ENCODE results near the gene GRID1. TPM values are rescaled to one million over a fixed set of nuclear protein-coding genes. Genes with fewer than 3 reads are reported as not detected.

Gene GRID1
- total RNA-seq, 1 experiment from 2014 or later: 0.37 TPM

GRCh38 chr10:85666102-85666501 lies 700.5 kb downstream of the GRID1 start (continued):
- TF ChIP-seq, protein P1, sequence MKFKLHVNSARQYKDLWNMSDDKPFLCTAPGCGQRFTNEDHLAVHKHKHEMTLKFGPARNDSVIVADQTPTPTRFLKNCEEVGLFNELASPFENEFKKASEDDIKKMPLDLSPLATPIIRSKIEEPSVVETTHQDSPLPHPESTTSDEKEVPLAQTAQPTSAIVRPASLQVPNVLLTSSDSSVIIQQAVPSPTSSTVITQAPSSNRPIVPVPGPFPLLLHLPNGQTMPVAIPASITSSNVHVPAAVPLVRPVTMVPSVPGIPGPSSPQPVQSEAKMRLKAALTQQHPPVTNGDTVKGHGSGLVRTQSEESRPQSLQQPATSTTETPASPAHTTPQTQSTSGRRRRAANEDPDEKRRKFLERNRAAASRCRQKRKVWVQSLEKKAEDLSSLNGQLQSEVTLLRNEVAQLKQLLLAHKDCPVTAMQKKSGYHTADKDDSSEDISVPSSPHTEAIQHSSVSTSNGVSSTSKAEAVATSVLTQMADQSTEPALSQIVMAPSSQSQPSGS (CRISPR knock-in tag; IDR thresholded peaks at IDR 0.05; ENCODE audit: borderline replicate concordance, low read depth): no peak
- TF ChIP-seq ESRRA (CRISPR knock-in tag; IDR thresholded peaks at IDR 0.05; ENCODE audit: borderline replicate concordance): no peak
- no peak for TF ChIP-seq JAZF1 (CRISPR knock-in tag; IDR thresholded peaks at IDR 0.05)
- TF ChIP-seq TEAD1 (CRISPR knock-in tag; IDR thresholded peaks at IDR 0.05): no peak
- TF ChIP-seq, protein P2, sequence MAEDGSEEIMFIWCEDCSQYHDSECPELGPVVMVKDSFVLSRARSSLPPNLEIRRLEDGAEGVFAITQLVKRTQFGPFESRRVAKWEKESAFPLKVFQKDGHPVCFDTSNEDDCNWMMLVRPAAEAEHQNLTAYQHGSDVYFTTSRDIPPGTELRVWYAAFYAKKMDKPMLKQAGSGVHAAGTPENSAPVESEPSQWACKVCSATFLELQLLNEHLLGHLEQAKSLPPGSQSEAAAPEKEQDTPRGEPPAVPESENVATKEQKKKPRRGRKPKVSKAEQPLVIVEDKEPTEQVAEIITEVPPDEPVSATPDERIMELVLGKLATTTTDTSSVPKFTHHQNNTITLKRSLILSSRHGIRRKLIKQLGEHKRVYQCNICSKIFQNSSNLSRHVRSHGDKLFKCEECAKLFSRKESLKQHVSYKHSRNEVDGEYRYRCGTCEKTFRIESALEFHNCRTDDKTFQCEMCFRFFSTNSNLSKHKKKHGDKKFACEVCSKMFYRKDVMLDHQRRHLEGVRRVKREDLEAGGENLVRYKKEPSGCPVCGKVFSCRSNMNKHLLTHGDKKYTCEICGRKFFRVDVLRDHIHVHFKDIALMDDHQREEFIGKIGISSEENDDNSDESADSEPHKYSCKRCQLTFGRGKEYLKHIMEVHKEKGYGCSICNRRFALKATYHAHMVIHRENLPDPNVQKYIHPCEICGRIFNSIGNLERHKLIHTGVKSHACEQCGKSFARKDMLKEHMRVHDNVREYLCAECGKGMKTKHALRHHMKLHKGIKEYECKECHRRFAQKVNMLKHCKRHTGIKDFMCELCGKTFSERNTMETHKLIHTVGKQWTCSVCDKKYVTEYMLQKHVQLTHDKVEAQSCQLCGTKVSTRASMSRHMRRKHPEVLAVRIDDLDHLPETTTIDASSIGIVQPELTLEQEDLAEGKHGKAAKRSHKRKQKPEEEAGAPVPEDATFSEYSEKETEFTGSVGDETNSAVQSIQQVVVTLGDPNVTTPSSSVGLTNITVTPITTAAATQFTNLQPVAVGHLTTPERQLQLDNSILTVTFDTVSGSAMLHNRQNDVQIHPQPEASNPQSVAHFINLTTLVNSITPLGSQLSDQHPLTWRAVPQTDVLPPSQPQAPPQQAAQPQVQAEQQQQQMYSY (CRISPR knock-in tag; IDR thresholded peaks at IDR 0.05): no peak
- no peak for TF ChIP-seq FOXP1 (CRISPR knock-in tag; IDR thresholded peaks at IDR 0.05; ENCODE audit: borderline replicate concordance)
- TF ChIP-seq PRRX2 (CRISPR knock-in tag; IDR thresholded peaks at IDR 0.05): no peak
- TF ChIP-seq MYBL2 (CRISPR knock-in tag; IDR thresholded peaks at IDR 0.05): no peak

DNA sequence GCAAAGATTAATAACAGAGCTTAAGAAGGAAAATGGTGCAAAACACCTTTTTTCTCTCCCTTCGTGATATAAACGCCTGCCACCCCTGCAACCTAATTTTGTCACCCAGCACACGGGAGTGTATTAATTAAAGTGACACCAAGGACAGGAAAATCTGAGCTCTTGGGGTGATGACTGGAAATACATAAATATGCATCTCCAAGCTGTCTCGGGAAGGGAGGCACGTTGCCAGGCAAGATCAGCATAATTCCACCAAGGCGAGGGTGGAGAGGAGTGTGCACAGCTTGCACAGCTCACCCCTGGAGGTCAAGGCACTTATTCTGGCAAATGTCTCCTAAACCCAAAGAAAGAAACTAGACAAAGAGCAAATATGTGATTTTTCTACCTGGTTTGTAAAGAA lies 700.9 kb downstream of the GRID1 start:
- Mint-ChIP-seq H3K4me1 (peaks cover 16% of the 10 kb centered on the region), H3K9me3 (peaks cover 10% of the 10 kb centered on the region), H3K36me3 (no peaks in the 10 kb centered on the region), H3K27ac (no peak overlapping the region), H3K4me3 (no peak overlapping the region), H3K27me3 (ENCODE audit: low read depth) (no peaks in the 10 kb centered on the region)
- DNase-seq (ENCODE audit: low spot score) (no peak), ATAC-seq (no peak)
- TF ChIP-seq OVOL2 (CRISPR knock-in tag; IDR thresholded peaks at IDR 0.05; ENCODE audit: borderline replicate concordance): no peak
- TF ChIP-seq CBFB (CRISPR knock-in tag; IDR thresholded peaks at IDR 0.05; ENCODE audit: low read depth): no peak
- TF ChIP-seq SMAD4 (CRISPR knock-in tag; IDR thresholded peaks at IDR 0.05): no peak
- TF ChIP-seq, protein P3, sequence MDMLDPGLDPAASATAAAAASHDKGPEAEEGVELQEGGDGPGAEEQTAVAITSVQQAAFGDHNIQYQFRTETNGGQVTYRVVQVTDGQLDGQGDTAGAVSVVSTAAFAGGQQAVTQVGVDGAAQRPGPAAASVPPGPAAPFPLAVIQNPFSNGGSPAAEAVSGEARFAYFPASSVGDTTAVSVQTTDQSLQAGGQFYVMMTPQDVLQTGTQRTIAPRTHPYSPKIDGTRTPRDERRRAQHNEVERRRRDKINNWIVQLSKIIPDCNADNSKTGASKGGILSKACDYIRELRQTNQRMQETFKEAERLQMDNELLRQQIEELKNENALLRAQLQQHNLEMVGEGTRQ (CRISPR knock-in tag; IDR thresholded peaks at IDR 0.05): no peak
- TF ChIP-seq NFYB (CRISPR knock-in tag; conservative IDR thresholded peaks at IDR 0.05; ENCODE audit: low read depth): no peak
- no peak for TF ChIP-seq TEAD1 (CRISPR knock-in tag; IDR thresholded peaks at IDR 0.05)
- ChIA-PET CTCF (no interaction called here), POLR2A (no interaction called here)

GRCh38 chr10:85665078-85665477 lies 701.5 kb downstream of the GRID1 start:
- Mint-ChIP-seq H3K4me3 (no peak overlapping the region), H3K36me3 (no peaks in the 10 kb centered on the region), H3K27me3 (ENCODE audit: low read depth) (no peaks in the 10 kb centered on the region), H3K27ac (no peak overlapping the region), H3K9me3 (peaks cover 8% of the 10 kb centered on the region), H3K4me1 (peaks cover 16% of the 10 kb centered on the region)
- no peak for ATAC-seq
- no peak for DNase-seq (ENCODE audit: low spot score)
- CTCF ChIA-PET: no interaction called here
- TF ChIP-seq ZNF396 (CRISPR knock-in tag; IDR thresholded peaks at IDR 0.05; ENCODE audit: borderline replicate concordance) (no peak), TP53 (CRISPR knock-in tag; IDR thresholded peaks at IDR 0.05) (no peak)
- TF ChIP-seq, protein P4, sequence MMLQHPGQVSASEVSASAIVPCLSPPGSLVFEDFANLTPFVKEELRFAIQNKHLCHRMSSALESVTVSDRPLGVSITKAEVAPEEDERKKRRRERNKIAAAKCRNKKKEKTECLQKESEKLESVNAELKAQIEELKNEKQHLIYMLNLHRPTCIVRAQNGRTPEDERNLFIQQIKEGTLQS (CRISPR knock-in tag; conservative IDR thresholded peaks at IDR 0.05): no peak
- POLR2A ChIA-PET: no interaction called here

DNA sequence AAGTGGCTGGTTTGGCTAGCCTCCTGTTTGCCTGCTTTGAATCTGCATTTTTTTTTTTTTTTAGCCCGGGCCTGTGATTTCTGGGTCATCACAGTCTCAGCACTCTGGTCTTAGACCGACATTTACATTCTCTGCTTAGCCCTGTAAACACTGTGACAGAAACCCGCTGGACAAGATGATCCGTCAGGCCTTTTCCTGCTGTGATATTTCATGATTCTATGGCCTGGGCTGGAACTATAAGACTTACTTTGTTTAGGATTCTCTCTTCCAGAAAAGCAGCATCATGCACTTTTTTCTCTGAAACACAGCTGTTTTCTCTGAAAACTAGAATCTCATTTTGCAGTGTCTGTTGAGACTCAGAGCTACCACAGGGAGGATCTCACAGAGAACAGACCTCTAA lies 705.5 kb downstream of the GRID1 start:
- POLR2A ChIA-PET: no interaction called here
- Mint-ChIP-seq H3K27ac (no peak overlapping the region), H3K4me1 (no peaks in the 10 kb centered on the region), H3K9me3 (peaks cover 8% of the 10 kb centered on the region), H3K36me3 (no peaks in the 10 kb centered on the region), H3K27me3 (ENCODE audit: low read depth) (no peaks in the 10 kb centered on the region), H3K4me3 (no peak overlapping the region)
- DNase-seq (ENCODE audit: low spot score) (no peak), ATAC-seq (no peak)
- TF ChIP-seq ZNF317 (CRISPR knock-in tag; IDR thresholded peaks at IDR 0.05; ENCODE audit: borderline replicate concordance, low read depth) (no peak), FOXJ3 (CRISPR knock-in tag; IDR thresholded peaks at IDR 0.05; ENCODE audit: borderline replicate concordance) (no peak), ZNF416 (CRISPR knock-in tag; IDR thresholded peaks at IDR 0.05) (no peak), ELF4 (CRISPR knock-in tag; IDR thresholded peaks at IDR 0.05; ENCODE audit: low read depth) (no peak), NFYB (CRISPR knock-in tag; conservative IDR thresholded peaks at IDR 0.05; ENCODE audit: low read depth) (no peak), ZNF263 (CRISPR knock-in tag; IDR thresholded peaks at IDR 0.05; ENCODE audit: low read depth) (no peak), JAZF1 (CRISPR knock-in tag; IDR thresholded peaks at IDR 0.05) (no peak)
- TF ChIP-seq, protein P5, sequence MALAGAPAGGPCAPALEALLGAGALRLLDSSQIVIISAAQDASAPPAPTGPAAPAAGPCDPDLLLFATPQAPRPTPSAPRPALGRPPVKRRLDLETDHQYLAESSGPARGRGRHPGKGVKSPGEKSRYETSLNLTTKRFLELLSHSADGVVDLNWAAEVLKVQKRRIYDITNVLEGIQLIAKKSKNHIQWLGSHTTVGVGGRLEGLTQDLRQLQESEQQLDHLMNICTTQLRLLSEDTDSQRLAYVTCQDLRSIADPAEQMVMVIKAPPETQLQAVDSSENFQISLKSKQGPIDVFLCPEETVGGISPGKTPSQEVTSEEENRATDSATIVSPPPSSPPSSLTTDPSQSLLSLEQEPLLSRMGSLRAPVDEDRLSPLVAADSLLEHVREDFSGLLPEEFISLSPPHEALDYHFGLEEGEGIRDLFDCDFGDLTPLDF (CRISPR knock-in tag; IDR thresholded peaks at IDR 0.05): no peak
- TF ChIP-seq, protein P6, sequence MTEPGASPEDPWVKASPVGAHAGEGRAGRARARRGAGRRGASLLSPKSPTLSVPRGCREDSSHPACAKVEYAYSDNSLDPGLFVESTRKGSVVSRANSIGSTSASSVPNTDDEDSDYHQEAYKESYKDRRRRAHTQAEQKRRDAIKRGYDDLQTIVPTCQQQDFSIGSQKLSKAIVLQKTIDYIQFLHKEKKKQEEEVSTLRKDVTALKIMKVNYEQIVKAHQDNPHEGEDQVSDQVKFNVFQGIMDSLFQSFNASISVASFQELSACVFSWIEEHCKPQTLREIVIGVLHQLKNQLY (CRISPR knock-in tag; IDR thresholded peaks at IDR 0.05): no peak
- CTCF ChIA-PET: interaction anchor here (1.6 kb wide), 1 partner anchor 478 kb away, joined by 5 read pairs; no protein-coding TSS in a partner anchor

All from WTC11 (cell line).